Esophagus squamous epithelium (tissue), 4 donors: Measurements from ENCODE around the gene PTPRC.

Experiments used
- CTCF ChIP-seq, 6 experiments: fragments of 450-650 bp in 4 of 6; fragments of 200-600 bp in 2 of 6; sonication (generic) in 2 of 6; IDR thresholded peaks; one replicate each; pipeline ENCODE4 v1.5.1; 2016 to 2019; ENCODE audit warnings: antibody characterized with exemption in 6 of 6, mild to moderate bottlenecking in 4 of 6, moderate library complexity in 4 of 6
- POLR2A ChIP-seq, 4 donors: fragments of 450-650 bp; IDR thresholded peaks; one replicate each; pipeline ENCODE4 v1.6.1; 2017; ENCODE audit warnings: antibody characterized with exemption in 4 of 4, mild to moderate bottlenecking in 4 of 4, moderate library complexity in 3 of 4

GRCh38 chr1:198711837-198712236, 73.0 kb downstream of the PTPRC start:
- TF ChIP-seq CTCF (IDR thresholded peaks at IDR 0.05) = no peak
- no peak for TF ChIP-seq POLR2A (IDR thresholded peaks at IDR 0.05)
